ENCODE data around the gene DUSP18. TPM values are rescaled to one million over a fixed set of nuclear protein-coding genes. Genes with fewer than 3 reads are reported as not detected.

The DUSP18 gene
- total and polyA plus RNA-seq, 4 donors = 1.0 to 2.3 (median 1.6) TPM

DNA sequence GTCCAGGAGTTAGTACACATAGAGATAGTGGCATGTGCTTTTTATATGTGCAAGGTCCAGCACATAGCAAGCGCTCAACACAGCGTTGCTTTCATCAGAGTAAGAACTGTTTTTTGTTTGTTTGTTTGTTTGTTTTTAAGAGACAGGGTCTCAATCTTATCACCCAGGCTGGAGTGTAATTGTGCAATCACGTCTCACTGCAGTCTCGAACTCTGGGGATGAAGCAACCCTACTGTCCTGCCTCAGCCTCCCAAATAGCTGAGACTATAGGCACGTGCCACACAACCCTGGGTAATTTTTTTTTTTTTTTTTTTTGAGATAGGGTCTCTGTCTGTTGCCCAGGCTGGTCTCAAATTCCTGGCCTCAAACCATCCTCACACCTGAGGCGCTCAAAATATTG, 49.9 kb downstream of the DUSP18 start:
- Histone ChIP-seq H3K4me3 (ENCODE audit: low read depth in 1 of 3, low read length in 3 of 3) (no peak overlapping the region), H3K4me1 (ENCODE audit: control insufficient read depth in 4 of 4, insufficient read depth in 4 of 4, low read length in 3 of 4) (no peaks in the 10 kb centered on the region), H3K27me3 (ENCODE audit: control insufficient read depth in 4 of 4, insufficient read depth in 4 of 4, low read length in 3 of 4) (no peaks in the 10 kb centered on the region), H3K36me3 (ENCODE audit: control insufficient read depth in 4 of 4, insufficient read depth in 3 of 4, low read depth in 1 of 4, low read length in 3 of 4) (peaks cover 0 to 25% (median 10%) of the 10 kb centered on the region in 4 donors), H3K9me3 (ENCODE audit: control insufficient read depth in 4 of 4, low read length in 3 of 4) (no peaks in the 10 kb centered on the region), H3K27ac (ENCODE audit: low read depth in 1 of 2, low read length in 2 of 2) (no peak overlapping the region), H3K9ac (ENCODE audit: low read depth in 1 of 2, low read length in 2 of 2) (no peak overlapping the region)
- no peak for DNase-seq (ENCODE audit: low spot score)
- WGBS = 82% methylated on average over 6 of the region's 6 CpGs
- TF ChIP-seq NR2F2 (IDR thresholded peaks at IDR 0.05) = no peak
- TF ChIP-seq EGR1 (IDR thresholded peaks at IDR 0.05; ENCODE audit: low read depth in 2 of 2) = no peak
- TF ChIP-seq FOXA2 (IDR thresholded peaks at IDR 0.05) = no peak
- no peak for TF ChIP-seq HNF4A (conservative IDR thresholded peaks at IDR 0.05)
- no peak for TF ChIP-seq JUND (IDR thresholded peaks at IDR 0.05)
- no peak for TF ChIP-seq GABPA (IDR thresholded peaks at IDR 0.05 in 1 of 2, conservative IDR thresholded peaks at IDR 0.05 in 1 of 2)
- no peak for TF ChIP-seq SP1 (IDR thresholded peaks at IDR 0.05)

DNA sequence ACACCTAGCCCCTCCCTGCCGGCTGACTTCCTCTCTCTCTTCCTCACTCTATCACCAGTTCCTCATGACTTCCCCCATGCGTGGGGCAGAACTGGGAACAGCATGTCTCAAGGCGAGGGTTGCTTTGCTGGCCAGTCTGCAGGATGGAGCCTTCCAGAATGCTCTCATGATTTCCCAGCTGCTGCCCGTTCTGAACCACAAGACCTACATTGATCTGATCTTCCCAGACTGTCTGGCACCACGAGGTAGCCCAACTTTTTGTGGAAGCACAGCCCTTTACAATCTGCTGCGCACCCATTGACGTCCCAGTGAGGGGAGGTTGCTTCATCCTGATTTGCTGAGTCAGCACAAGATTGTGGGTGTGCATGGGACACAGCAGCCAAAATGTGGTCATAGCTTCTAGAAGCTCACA, 52.1 kb downstream of the DUSP18 start:
- H3K27ac ChIP-seq (ENCODE audit: low read depth in 1 of 2, low read length in 2 of 2) = no peak overlapping the region
- H3K4me1 ChIP-seq (ENCODE audit: control insufficient read depth in 4 of 4, insufficient read depth in 4 of 4, low read length in 3 of 4) = no peaks in the 10 kb centered on the region
- peaks cover 0 to 18% (median 9%) of the 10 kb centered on the region in 4 donors for H3K36me3 ChIP-seq (ENCODE audit: control insufficient read depth in 4 of 4, insufficient read depth in 3 of 4, low read depth in 1 of 4, low read length in 3 of 4)
- no peak for DNase-seq (ENCODE audit: low spot score)
- 87% methylated on average over 7 of the region's 7 CpGs for WGBS
- TF ChIP-seq RXRA (IDR thresholded peaks at IDR 0.05) (no peak), JUND (IDR thresholded peaks at IDR 0.05) (no peak), GABPA (IDR thresholded peaks at IDR 0.05 in 1 of 2, conservative IDR thresholded peaks at IDR 0.05 in 1 of 2) (no peak), EGR1 (IDR thresholded peaks at IDR 0.05; ENCODE audit: low read depth in 2 of 2) (no peak), TAF1 (conservative IDR thresholded peaks at IDR 0.05) (no peak), FOXA1 (IDR thresholded peaks at IDR 0.05) (no peak), HNF4A (conservative IDR thresholded peaks at IDR 0.05) (no peak), NR2F2 (IDR thresholded peaks at IDR 0.05) (no peak), RAD21 (IDR thresholded peaks at IDR 0.05) (no peak), SP1 (IDR thresholded peaks at IDR 0.05) (no peak), HNF4G (IDR thresholded peaks at IDR 0.05) (no peak)
- TF ChIP-seq, protein P1, sequence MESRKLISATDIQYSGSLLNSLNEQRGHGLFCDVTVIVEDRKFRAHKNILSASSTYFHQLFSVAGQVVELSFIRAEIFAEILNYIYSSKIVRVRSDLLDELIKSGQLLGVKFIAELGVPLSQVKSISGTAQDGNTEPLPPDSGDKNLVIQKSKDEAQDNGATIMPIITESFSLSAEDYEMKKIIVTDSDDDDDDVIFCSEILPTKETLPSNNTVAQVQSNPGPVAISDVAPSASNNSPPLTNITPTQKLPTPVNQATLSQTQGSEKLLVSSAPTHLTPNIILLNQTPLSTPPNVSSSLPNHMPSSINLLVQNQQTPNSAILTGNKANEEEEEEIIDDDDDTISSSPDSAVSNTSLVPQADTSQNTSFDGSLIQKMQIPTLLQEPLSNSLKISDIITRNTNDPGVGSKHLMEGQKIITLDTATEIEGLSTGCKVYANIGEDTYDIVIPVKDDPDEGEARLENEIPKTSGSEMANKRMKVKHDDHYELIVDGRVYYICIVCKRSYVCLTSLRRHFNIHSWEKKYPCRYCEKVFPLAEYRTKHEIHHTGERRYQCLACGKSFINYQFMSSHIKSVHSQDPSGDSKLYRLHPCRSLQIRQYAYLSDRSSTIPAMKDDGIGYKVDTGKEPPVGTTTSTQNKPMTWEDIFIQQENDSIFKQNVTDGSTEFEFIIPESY (IDR thresholded peaks at IDR 0.05) = no peak
- TF ChIP-seq, protein P2, sequence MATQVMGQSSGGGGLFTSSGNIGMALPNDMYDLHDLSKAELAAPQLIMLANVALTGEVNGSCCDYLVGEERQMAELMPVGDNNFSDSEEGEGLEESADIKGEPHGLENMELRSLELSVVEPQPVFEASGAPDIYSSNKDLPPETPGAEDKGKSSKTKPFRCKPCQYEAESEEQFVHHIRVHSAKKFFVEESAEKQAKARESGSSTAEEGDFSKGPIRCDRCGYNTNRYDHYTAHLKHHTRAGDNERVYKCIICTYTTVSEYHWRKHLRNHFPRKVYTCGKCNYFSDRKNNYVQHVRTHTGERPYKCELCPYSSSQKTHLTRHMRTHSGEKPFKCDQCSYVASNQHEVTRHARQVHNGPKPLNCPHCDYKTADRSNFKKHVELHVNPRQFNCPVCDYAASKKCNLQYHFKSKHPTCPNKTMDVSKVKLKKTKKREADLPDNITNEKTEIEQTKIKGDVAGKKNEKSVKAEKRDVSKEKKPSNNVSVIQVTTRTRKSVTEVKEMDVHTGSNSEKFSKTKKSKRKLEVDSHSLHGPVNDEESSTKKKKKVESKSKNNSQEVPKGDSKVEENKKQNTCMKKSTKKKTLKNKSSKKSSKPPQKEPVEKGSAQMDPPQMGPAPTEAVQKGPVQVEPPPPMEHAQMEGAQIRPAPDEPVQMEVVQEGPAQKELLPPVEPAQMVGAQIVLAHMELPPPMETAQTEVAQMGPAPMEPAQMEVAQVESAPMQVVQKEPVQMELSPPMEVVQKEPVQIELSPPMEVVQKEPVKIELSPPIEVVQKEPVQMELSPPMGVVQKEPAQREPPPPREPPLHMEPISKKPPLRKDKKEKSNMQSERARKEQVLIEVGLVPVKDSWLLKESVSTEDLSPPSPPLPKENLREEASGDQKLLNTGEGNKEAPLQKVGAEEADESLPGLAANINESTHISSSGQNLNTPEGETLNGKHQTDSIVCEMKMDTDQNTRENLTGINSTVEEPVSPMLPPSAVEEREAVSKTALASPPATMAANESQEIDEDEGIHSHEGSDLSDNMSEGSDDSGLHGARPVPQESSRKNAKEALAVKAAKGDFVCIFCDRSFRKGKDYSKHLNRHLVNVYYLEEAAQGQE (IDR thresholded peaks at IDR 0.05) = no peak
- TF ChIP-seq, protein P3, sequence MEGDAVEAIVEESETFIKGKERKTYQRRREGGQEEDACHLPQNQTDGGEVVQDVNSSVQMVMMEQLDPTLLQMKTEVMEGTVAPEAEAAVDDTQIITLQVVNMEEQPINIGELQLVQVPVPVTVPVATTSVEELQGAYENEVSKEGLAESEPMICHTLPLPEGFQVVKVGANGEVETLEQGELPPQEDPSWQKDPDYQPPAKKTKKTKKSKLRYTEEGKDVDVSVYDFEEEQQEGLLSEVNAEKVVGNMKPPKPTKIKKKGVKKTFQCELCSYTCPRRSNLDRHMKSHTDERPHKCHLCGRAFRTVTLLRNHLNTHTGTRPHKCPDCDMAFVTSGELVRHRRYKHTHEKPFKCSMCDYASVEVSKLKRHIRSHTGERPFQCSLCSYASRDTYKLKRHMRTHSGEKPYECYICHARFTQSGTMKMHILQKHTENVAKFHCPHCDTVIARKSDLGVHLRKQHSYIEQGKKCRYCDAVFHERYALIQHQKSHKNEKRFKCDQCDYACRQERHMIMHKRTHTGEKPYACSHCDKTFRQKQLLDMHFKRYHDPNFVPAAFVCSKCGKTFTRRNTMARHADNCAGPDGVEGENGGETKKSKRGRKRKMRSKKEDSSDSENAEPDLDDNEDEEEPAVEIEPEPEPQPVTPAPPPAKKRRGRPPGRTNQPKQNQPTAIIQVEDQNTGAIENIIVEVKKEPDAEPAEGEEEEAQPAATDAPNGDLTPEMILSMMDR (IDR thresholded peaks at IDR 0.05; ENCODE audit: low read depth, low read length, missing input control) = no peak
- no peak overlapping the region for H3K9ac ChIP-seq (ENCODE audit: low read depth in 1 of 2, low read length in 2 of 2)
- no peaks in the 10 kb centered on the region for H3K9me3 ChIP-seq (ENCODE audit: control insufficient read depth in 4 of 4, low read length in 3 of 4)
- H3K4me3 ChIP-seq (ENCODE audit: low read depth in 1 of 3, low read length in 3 of 3) = no peak overlapping the region
- H3K27me3 ChIP-seq (ENCODE audit: control insufficient read depth in 4 of 4, insufficient read depth in 4 of 4, low read length in 3 of 4) = no peaks in the 10 kb centered on the region

Measured in liver (tissue), 9 donors.